Measurements from ENCODE around the gene MGAT4C. TPM values are rescaled to one million over a fixed set of nuclear protein-coding genes. Genes with fewer than 3 reads are reported as not detected.
"Not testable (repeated sequence)": the region's sequence is repeated elsewhere in the genome, so short reads cannot be mapped to it uniquely, and the experiment has no call there.

MGAT4C gene
- total RNA-seq (ENCODE audit: low replicate concordance), result not detected in 2 replicates

- peak; percentile 39 for DNase-seq (ENCODE audit: low spot score)
- TF ChIP-seq EZH2 (IDR thresholded peaks at IDR 0.05), result no peak
- no peak for TF ChIP-seq EZH2phosphoT487 (IDR thresholded peaks at IDR 0.05)
- TF ChIP-seq, protein P1, sequence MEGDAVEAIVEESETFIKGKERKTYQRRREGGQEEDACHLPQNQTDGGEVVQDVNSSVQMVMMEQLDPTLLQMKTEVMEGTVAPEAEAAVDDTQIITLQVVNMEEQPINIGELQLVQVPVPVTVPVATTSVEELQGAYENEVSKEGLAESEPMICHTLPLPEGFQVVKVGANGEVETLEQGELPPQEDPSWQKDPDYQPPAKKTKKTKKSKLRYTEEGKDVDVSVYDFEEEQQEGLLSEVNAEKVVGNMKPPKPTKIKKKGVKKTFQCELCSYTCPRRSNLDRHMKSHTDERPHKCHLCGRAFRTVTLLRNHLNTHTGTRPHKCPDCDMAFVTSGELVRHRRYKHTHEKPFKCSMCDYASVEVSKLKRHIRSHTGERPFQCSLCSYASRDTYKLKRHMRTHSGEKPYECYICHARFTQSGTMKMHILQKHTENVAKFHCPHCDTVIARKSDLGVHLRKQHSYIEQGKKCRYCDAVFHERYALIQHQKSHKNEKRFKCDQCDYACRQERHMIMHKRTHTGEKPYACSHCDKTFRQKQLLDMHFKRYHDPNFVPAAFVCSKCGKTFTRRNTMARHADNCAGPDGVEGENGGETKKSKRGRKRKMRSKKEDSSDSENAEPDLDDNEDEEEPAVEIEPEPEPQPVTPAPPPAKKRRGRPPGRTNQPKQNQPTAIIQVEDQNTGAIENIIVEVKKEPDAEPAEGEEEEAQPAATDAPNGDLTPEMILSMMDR (IDR thresholded peaks at IDR 0.05), result no peak
- Histone ChIP-seq H3K4me2 (no peak within 1 kb of the TSS), H3F3A (ENCODE audit: low read depth) (no peaks in the 10 kb centered on the region), H3K9ac (no peak within 1 kb of the TSS), H3K36me3 (no peaks in the 10 kb centered on the region), H2AFZ (replicated peaks) (no peak within 1 kb of the TSS), H3K4me1 (peaks cover 16% of the 10 kb centered on the region), H4K20me1 (ENCODE audit: low read depth) (no peaks in the 10 kb centered on the region), H3K79me2 (ENCODE audit: low read depth) (no peaks in the 10 kb centered on the region), H3K4me3 (no peak within 1 kb of the TSS), H3K27me3 (no peaks in the 10 kb centered on the region), H3K27ac (no peak within 1 kb of the TSS), H3K9me3 (ENCODE audit: low read depth) (no peaks in the 10 kb centered on the region)
- Mint-ChIP-seq H3K9me3 (no peaks in the 10 kb centered on the region), H3K27me3 (ENCODE audit: insufficient read depth, low read depth) (no peaks in the 10 kb centered on the region), H3K36me3 (no peaks in the 10 kb centered on the region), H3K4me3 (no peak within 1 kb of the TSS), H3K4me1 (peaks cover 21% of the 10 kb centered on the region), H3K27ac (no peak within 1 kb of the TSS)
Measured at GRCh38 chr12:86256163-86256562, at the start of gene MGAT4C. Gene MGAT4C, minus strand, starts transcription at chr12:86256391.

DNA sequence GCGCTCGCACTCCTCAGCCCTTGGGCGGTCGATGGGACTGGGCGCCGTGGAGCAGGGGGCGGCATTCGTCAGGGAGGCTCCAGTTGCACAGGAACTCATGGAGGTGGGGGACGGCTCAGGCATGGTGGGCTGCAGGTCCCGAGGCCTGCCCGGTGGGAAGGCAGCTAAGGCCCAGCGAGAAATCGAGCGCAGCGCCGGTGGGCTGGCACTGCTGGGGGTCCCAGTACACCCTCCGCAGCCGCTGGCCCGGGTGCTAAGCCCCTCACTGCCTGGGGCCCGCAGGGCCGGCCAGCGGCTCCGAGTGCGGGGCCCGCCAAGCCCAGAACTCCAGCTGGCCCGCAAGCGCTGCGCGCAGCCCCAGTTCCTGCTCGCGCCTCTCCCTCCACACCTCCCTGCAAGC is 40.2 kb upstream of the MGAT4C start:
- H3K9me3 Mint-ChIP-seq; H3F3A ChIP-seq (ENCODE audit: low read depth); H3K27me3 ChIP-seq; H3K4me1 Mint-ChIP-seq; H3K4me3 ChIP-seq; H3K4me1 ChIP-seq; H3K36me3 Mint-ChIP-seq; H3K9ac ChIP-seq; H4K20me1 ChIP-seq (ENCODE audit: low read depth); H2AFZ ChIP-seq (replicated peaks); H3K79me2 ChIP-seq (ENCODE audit: low read depth); H3K27me3 Mint-ChIP-seq (ENCODE audit: insufficient read depth, low read depth); DNase-seq (ENCODE audit: low spot score); H3K36me3 ChIP-seq; H3K27ac ChIP-seq; H3K27ac Mint-ChIP-seq; H3K9me3 ChIP-seq (ENCODE audit: low read depth); H3K4me3 Mint-ChIP-seq; H3K4me2 ChIP-seq: not testable (repeated sequence)

GRCh38 chr12:86293682-86294240 is 37.6 kb upstream of the MGAT4C start:
- no peak overlapping the region for H3K27ac ChIP-seq
- no peaks in the 10 kb centered on the region for H4K20me1 ChIP-seq (ENCODE audit: low read depth)
- Mint-ChIP-seq H3K27ac (no peak overlapping the region), H3K4me1 (peaks cover 8% of the 10 kb centered on the region), H3K4me3 (no peak overlapping the region), H3K9me3 (no peaks in the 10 kb centered on the region), H3K36me3 (no peaks in the 10 kb centered on the region), H3K27me3 (ENCODE audit: insufficient read depth, low read depth) (peaks cover 2% of the 10 kb centered on the region)
- no peak overlapping the region for H2AFZ ChIP-seq (replicated peaks)
- H3K27me3 ChIP-seq, result no peaks in the 10 kb centered on the region
- H3F3A ChIP-seq (ENCODE audit: low read depth), result no peaks in the 10 kb centered on the region
- H3K4me3 ChIP-seq, result no peak overlapping the region
- no peak overlapping the region for H3K9ac ChIP-seq
- no peaks in the 10 kb centered on the region for H3K9me3 ChIP-seq (ENCODE audit: low read depth)
- H3K4me1 ChIP-seq, result no peaks in the 10 kb centered on the region
- DNase-seq (ENCODE audit: low spot score), result no peak
- no peaks in the 10 kb centered on the region for H3K36me3 ChIP-seq
- TF ChIP-seq EZH2 (IDR thresholded peaks at IDR 0.05), result no peak
- no peaks in the 10 kb centered on the region for H3K79me2 ChIP-seq (ENCODE audit: low read depth)
- no peak overlapping the region for H3K4me2 ChIP-seq

DNA sequence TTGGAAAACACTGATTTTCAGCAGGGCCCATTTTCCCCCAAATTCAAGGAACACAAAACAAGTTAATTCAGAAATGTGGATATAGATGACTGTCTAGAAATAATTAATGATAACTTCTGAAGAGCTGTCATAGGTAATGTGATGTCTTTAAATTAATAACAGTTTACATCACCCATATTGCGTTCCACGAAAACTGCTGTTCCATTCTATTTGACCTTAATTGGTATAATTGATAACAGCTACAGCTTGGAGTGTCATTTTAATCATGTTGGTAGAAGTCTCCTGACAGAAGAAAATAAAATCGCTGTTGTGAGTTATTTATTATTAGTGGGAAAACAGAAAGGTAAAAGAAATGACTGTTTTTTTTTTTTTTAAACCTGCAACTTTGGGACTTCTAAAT is 36.3 kb upstream of the MGAT4C start:
- Histone ChIP-seq H3F3A (ENCODE audit: low read depth) (no peaks in the 10 kb centered on the region), H3K79me2 (ENCODE audit: low read depth) (no peaks in the 10 kb centered on the region), H3K4me3 (no peak overlapping the region), H3K36me3 (no peaks in the 10 kb centered on the region), H3K9ac (no peak overlapping the region), H3K9me3 (ENCODE audit: low read depth) (no peaks in the 10 kb centered on the region), H4K20me1 (ENCODE audit: low read depth) (no peaks in the 10 kb centered on the region), H3K27me3 (no peaks in the 10 kb centered on the region), H3K27ac (no peak overlapping the region), H3K4me2 (no peak overlapping the region), H3K4me1 (no peaks in the 10 kb centered on the region), H2AFZ (replicated peaks) (no peak overlapping the region)
- no peak overlapping the region for H3K27ac Mint-ChIP-seq
- peaks cover 8% of the 10 kb centered on the region for H3K4me1 Mint-ChIP-seq
- no peak for DNase-seq (ENCODE audit: low spot score)
- H3K9me3 Mint-ChIP-seq, result no peaks in the 10 kb centered on the region
- no peaks in the 10 kb centered on the region for H3K36me3 Mint-ChIP-seq
- TF ChIP-seq EZH2 (IDR thresholded peaks at IDR 0.05) (no peak), EZH2phosphoT487 (IDR thresholded peaks at IDR 0.05) (no peak)
- TF ChIP-seq, protein P1 (IDR thresholded peaks at IDR 0.05), result no peak
- peaks cover 2% of the 10 kb centered on the region for H3K27me3 Mint-ChIP-seq (ENCODE audit: insufficient read depth, low read depth)
- no peak overlapping the region for H3K4me3 Mint-ChIP-seq
